Measurements from ENCODE around the gene ITGB1BP1.

The ITGB1BP1 gene

GRCh38 chr2:9440058-9440727 is 16.9 kb upstream of the ITGB1BP1 start:
- DNase-seq (ENCODE audit: low spot score): no peak
- Histone ChIP-seq H3K4me3 (ENCODE audit: severe bottlenecking) (no peak overlapping the region), H3K4me1 (ENCODE audit: insufficient read depth, poor library complexity, severe bottlenecking) (no peaks in the 10 kb centered on the region), H3K27me3 (ENCODE audit: insufficient read depth, poor library complexity, severe bottlenecking) (no peaks in the 10 kb centered on the region), H3K36me3 (ENCODE audit: low read depth) (peaks cover 80% of the 10 kb centered on the region), H3K9me3 (ENCODE audit: severe bottlenecking) (peaks cover 2% of the 10 kb centered on the region), H3K27ac (ENCODE audit: poor library complexity, severe bottlenecking) (no peak overlapping the region)
- TF ChIP-seq CTCF (IDR thresholded peaks at IDR 0.05; ENCODE audit: poor library complexity, severe bottlenecking): no peak
- peak; percentile 23; the same call in 1 of the 3 replicates for ATAC-seq (ENCODE audit: low read depth)

- Histone ChIP-seq H3K9me3 (ENCODE audit: severe bottlenecking) (peaks cover 2% of the 10 kb centered on the region), H3K36me3 (ENCODE audit: low read depth) (peaks cover 77% of the 10 kb centered on the region), H3K27me3 (ENCODE audit: insufficient read depth, poor library complexity, severe bottlenecking) (no peaks in the 10 kb centered on the region), H3K27ac (ENCODE audit: poor library complexity, severe bottlenecking) (no peak overlapping the region), H3K4me3 (ENCODE audit: severe bottlenecking) (no peak overlapping the region), H3K4me1 (ENCODE audit: insufficient read depth, poor library complexity, severe bottlenecking) (no peaks in the 10 kb centered on the region)
- ATAC-seq (ENCODE audit: low read depth): no peak
- DNase-seq (ENCODE audit: low spot score): no peak
- no peak for TF ChIP-seq CTCF (IDR thresholded peaks at IDR 0.05; ENCODE audit: poor library complexity, severe bottlenecking)
These were observed 16.2 kb upstream of the ITGB1BP1 start for GRCh38 chr2:9439536-9439935.

DNA sequence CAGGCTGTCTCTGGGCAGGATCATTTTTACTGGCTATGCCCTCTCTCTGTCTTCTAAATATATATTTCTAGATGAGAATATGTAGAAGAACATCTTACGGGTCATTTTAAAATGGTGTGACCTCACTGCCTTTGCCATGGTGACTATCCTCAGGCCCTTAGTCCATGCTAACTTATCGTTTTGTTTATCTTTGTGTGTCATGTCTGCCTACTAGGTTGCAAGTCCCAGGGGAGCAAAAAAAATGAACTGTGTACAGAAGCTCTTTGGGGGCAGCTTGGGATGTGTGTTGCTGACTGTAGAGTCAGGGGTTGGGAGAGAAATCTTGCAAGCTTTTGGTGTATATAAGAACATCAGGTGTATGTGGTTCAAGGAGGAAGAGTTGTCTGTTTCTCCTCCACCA is 11.2 kb upstream of the ITGB1BP1 start:
- Histone ChIP-seq H3K4me3 (ENCODE audit: severe bottlenecking) (no peak overlapping the region), H3K27ac (ENCODE audit: poor library complexity, severe bottlenecking) (no peak overlapping the region), H3K27me3 (ENCODE audit: insufficient read depth, poor library complexity, severe bottlenecking) (no peaks in the 10 kb centered on the region), H3K36me3 (ENCODE audit: low read depth) (peaks cover 79% of the 10 kb centered on the region), H3K4me1 (ENCODE audit: insufficient read depth, poor library complexity, severe bottlenecking) (no peaks in the 10 kb centered on the region), H3K9me3 (ENCODE audit: severe bottlenecking) (peaks cover 2% of the 10 kb centered on the region)
- DNase-seq (ENCODE audit: low spot score): no peak
- no peak for TF ChIP-seq CTCF (IDR thresholded peaks at IDR 0.05; ENCODE audit: poor library complexity, severe bottlenecking)
- ATAC-seq (ENCODE audit: low read depth): no peak

DNA sequence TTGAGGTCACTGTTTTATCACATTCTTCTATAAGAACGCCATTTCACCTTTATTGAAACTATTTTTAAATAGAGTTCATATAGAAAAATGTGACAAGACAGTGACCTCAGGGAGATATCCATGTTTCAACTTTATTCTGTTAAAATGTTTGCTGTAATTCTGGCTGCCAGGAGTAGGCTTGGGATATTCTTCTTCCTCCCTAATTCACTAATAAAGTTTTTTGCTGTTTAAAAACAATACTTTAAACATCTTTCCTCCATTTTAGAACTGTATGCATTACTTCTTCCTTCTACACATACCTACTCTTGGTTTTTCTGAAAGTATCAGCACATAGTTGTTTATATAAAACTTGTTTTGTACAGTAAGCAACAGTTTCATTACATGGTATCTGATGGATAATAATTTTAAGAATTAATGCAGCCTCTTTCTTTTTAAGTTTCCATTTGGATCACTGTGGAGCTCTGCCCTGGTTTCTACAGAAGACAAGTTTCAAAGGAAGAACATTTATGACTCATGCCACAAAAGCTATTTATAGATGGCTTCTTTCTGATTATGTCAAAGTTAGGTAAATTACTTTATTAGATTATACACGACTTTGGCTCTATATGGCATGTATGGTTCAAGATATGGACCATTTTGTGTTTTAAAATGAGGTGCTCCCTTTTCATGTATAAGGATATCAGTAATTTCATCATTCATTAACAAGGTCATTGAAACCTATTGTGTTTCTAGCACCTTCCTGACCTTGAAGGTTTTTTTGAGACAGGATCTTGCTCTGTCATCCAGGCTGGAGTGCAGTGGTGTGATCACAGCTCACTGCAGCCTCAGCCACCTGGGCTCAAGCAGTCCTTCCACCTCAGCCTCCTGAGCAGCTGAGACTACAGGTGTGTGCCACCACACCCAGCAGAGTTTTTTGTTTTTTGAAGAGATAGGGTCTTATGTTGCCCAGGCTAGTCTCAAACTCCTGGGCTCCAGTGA is 7.3 kb upstream of the ITGB1BP1 start:
- H3K27ac ChIP-seq (ENCODE audit: poor library complexity, severe bottlenecking): no peak overlapping the region
- H3K27me3 ChIP-seq (ENCODE audit: insufficient read depth, poor library complexity, severe bottlenecking): no peaks in the 10 kb centered on the region
- ATAC-seq (ENCODE audit: low read depth) (no peak), DNase-seq (ENCODE audit: low spot score) (no peak)
- H3K4me3 ChIP-seq (ENCODE audit: severe bottlenecking): no peak overlapping the region
- peaks cover 63% of the 10 kb centered on the region for H3K36me3 ChIP-seq (ENCODE audit: low read depth)
- no peaks in the 10 kb centered on the region for H3K9me3 ChIP-seq (ENCODE audit: severe bottlenecking)
- H3K4me1 ChIP-seq (ENCODE audit: insufficient read depth, poor library complexity, severe bottlenecking): no peaks in the 10 kb centered on the region
- TF ChIP-seq CTCF (IDR thresholded peaks at IDR 0.05; ENCODE audit: poor library complexity, severe bottlenecking): no peak
